Measurements from ENCODE around the gene LARGE1.

DNA sequence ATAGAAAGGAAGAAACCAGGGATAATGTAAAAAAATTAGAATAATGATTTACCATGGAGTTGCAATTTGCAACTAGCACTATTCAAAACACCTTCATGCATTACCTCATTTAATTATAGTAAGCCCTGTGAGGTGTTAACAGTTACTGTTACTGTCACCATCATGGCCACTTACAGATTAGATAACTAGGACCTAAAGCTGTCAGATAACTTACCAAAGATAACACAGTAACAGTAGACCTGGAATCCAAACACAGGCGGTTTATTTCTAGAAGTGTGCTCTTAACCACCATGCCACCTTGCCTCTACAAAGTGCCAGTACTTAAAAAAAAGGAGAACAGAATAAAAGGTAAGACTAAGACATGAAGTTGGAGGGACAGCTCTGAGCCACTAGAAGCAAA is 11.1 kb upstream of the LARGE1 start:
- TF ChIP-seq CTCF (IDR thresholded peaks at IDR 0.05) (no peak), POLR2A (IDR thresholded peaks at IDR 0.05) (no peak)

All from uterus (tissue), 2 donors.